GM23338 (cell line): ENCODE data around the gene ZNF410.

Experiments used
- CREB1 ChIP-seq: fragments of 250-450 bp; sonication (Bioruptor Pico); IDR thresholded peaks from 2 replicates; pipeline ENCODE4 v1.5.0; 2020; ENCODE audit warnings: low read depth, mild to moderate bottlenecking, moderate library complexity
- EZH2 ChIP-seq: fragments of 200-600 bp; sonication (generic); IDR thresholded peaks from one replicate; pipeline ENCODE4 v1.8.0; 2017; ENCODE audit warnings: antibody characterized with exemption, mild to moderate bottlenecking, low read depth; ENCODE audit not compliant: unreplicated experiment
- EZH2phosphoT487 ChIP-seq: fragments of 200-600 bp; sonication (generic); IDR thresholded peaks from one replicate; pipeline ENCODE4 v1.8.1; 2018; ENCODE audit warnings: antibody characterized with exemption; ENCODE audit not compliant: unreplicated experiment
- JUNB ChIP-seq: IDR thresholded peaks from one replicate; pipeline ENCODE4 v1.6.1; 2016; ENCODE audit warnings: antibody characterized with exemption; ENCODE audit not compliant: unreplicated experiment
- NANOG ChIP-seq: IDR thresholded peaks from 2 replicates; pipeline ENCODE4 v1.6.1; 2016; ENCODE audit warnings: antibody characterized with exemption, borderline replicate concordance
- POLR2AphosphoS5 ChIP-seq: IDR thresholded peaks from 2 replicates; pipeline ENCODE4 v1.6.1; 2016; ENCODE audit warnings: antibody characterized with exemption, low read depth
- ZNF114 ChIP-seq: fragments of 250-450 bp; sonication (Bioruptor Pico); IDR thresholded peaks from 2 replicates; pipeline ENCODE4 v1.5.0; 2020; ENCODE audit warnings: mild to moderate bottlenecking, moderate library complexity
- ZNF331 ChIP-seq: fragments of 250-450 bp; sonication (Bioruptor Pico); IDR thresholded peaks from 2 replicates; pipeline ENCODE4 v1.5.0; 2020; ENCODE audit warnings: low read depth, mild to moderate bottlenecking, moderate library complexity
- TF ChIP-seq, protein P1 (sequence below), 2 experiments: fragments of 200-600 bp in 1 of 2; sonication (generic) in 1 of 2; conservative IDR thresholded peaks; 2 replicates each; pipeline versions ENCODE4 v1.5.1 to v1.6.1; 2016 to 2017; ENCODE audit warnings: antibody characterized with exemption in 2 of 2, low read depth in 2 of 2, mild to moderate bottlenecking in 2 of 2, moderate library complexity in 1 of 2
- TF ChIP-seq, protein P2 (sequence below): IDR thresholded peaks from one replicate; pipeline ENCODE4 v1.6.1; 2018; ENCODE audit warnings: antibody characterized with exemption; ENCODE audit not compliant: unreplicated experiment
- TF ChIP-seq, protein P3 (sequence below): IDR thresholded peaks from 2 replicates; pipeline ENCODE4 v1.6.1; 2016; ENCODE audit warnings: antibody characterized with exemption
- TF ChIP-seq, protein P4 (sequence below): fragments of 250-450 bp; sonication (Bioruptor Pico); IDR thresholded peaks from 2 replicates; pipeline ENCODE4 v1.5.0; 2020; ENCODE audit warnings: mild to moderate bottlenecking, moderate library complexity

DNA sequence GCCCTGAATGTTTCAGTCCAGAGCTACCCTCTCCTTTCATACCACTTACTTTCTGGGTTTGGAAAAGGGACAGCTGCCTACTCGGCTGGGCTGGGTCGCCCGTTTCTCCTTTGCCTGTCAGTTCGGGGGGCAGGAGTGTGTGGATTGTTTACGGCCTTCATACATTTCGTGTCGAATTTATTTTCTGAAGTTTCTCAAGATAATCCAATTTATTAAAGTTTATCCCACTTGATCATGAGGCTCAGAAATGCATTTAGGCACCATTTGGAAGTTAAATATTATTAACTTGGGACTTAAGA is 608 bp downstream of the ZNF410 start:
- TF ChIP-seq, protein P1, sequence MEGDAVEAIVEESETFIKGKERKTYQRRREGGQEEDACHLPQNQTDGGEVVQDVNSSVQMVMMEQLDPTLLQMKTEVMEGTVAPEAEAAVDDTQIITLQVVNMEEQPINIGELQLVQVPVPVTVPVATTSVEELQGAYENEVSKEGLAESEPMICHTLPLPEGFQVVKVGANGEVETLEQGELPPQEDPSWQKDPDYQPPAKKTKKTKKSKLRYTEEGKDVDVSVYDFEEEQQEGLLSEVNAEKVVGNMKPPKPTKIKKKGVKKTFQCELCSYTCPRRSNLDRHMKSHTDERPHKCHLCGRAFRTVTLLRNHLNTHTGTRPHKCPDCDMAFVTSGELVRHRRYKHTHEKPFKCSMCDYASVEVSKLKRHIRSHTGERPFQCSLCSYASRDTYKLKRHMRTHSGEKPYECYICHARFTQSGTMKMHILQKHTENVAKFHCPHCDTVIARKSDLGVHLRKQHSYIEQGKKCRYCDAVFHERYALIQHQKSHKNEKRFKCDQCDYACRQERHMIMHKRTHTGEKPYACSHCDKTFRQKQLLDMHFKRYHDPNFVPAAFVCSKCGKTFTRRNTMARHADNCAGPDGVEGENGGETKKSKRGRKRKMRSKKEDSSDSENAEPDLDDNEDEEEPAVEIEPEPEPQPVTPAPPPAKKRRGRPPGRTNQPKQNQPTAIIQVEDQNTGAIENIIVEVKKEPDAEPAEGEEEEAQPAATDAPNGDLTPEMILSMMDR (conservative IDR thresholded peaks at IDR 0.05; ENCODE audit: low read depth in 2 of 2) = no peak
- TF ChIP-seq EZH2 = no peak
- TF ChIP-seq POLR2AphosphoS5 = no peak
- no peak for TF ChIP-seq CREB1 (CRISPR knock-in tag)
- no peak for TF ChIP-seq EZH2phosphoT487
- TF ChIP-seq, protein P2, sequence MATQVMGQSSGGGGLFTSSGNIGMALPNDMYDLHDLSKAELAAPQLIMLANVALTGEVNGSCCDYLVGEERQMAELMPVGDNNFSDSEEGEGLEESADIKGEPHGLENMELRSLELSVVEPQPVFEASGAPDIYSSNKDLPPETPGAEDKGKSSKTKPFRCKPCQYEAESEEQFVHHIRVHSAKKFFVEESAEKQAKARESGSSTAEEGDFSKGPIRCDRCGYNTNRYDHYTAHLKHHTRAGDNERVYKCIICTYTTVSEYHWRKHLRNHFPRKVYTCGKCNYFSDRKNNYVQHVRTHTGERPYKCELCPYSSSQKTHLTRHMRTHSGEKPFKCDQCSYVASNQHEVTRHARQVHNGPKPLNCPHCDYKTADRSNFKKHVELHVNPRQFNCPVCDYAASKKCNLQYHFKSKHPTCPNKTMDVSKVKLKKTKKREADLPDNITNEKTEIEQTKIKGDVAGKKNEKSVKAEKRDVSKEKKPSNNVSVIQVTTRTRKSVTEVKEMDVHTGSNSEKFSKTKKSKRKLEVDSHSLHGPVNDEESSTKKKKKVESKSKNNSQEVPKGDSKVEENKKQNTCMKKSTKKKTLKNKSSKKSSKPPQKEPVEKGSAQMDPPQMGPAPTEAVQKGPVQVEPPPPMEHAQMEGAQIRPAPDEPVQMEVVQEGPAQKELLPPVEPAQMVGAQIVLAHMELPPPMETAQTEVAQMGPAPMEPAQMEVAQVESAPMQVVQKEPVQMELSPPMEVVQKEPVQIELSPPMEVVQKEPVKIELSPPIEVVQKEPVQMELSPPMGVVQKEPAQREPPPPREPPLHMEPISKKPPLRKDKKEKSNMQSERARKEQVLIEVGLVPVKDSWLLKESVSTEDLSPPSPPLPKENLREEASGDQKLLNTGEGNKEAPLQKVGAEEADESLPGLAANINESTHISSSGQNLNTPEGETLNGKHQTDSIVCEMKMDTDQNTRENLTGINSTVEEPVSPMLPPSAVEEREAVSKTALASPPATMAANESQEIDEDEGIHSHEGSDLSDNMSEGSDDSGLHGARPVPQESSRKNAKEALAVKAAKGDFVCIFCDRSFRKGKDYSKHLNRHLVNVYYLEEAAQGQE = no peak
- no peak for TF ChIP-seq NANOG
- TF ChIP-seq, protein P3, sequence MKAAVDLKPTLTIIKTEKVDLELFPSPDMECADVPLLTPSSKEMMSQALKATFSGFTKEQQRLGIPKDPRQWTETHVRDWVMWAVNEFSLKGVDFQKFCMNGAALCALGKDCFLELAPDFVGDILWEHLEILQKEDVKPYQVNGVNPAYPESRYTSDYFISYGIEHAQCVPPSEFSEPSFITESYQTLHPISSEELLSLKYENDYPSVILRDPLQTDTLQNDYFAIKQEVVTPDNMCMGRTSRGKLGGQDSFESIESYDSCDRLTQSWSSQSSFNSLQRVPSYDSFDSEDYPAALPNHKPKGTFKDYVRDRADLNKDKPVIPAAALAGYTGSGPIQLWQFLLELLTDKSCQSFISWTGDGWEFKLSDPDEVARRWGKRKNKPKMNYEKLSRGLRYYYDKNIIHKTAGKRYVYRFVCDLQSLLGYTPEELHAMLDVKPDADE = no peak
- TF ChIP-seq, protein P4, sequence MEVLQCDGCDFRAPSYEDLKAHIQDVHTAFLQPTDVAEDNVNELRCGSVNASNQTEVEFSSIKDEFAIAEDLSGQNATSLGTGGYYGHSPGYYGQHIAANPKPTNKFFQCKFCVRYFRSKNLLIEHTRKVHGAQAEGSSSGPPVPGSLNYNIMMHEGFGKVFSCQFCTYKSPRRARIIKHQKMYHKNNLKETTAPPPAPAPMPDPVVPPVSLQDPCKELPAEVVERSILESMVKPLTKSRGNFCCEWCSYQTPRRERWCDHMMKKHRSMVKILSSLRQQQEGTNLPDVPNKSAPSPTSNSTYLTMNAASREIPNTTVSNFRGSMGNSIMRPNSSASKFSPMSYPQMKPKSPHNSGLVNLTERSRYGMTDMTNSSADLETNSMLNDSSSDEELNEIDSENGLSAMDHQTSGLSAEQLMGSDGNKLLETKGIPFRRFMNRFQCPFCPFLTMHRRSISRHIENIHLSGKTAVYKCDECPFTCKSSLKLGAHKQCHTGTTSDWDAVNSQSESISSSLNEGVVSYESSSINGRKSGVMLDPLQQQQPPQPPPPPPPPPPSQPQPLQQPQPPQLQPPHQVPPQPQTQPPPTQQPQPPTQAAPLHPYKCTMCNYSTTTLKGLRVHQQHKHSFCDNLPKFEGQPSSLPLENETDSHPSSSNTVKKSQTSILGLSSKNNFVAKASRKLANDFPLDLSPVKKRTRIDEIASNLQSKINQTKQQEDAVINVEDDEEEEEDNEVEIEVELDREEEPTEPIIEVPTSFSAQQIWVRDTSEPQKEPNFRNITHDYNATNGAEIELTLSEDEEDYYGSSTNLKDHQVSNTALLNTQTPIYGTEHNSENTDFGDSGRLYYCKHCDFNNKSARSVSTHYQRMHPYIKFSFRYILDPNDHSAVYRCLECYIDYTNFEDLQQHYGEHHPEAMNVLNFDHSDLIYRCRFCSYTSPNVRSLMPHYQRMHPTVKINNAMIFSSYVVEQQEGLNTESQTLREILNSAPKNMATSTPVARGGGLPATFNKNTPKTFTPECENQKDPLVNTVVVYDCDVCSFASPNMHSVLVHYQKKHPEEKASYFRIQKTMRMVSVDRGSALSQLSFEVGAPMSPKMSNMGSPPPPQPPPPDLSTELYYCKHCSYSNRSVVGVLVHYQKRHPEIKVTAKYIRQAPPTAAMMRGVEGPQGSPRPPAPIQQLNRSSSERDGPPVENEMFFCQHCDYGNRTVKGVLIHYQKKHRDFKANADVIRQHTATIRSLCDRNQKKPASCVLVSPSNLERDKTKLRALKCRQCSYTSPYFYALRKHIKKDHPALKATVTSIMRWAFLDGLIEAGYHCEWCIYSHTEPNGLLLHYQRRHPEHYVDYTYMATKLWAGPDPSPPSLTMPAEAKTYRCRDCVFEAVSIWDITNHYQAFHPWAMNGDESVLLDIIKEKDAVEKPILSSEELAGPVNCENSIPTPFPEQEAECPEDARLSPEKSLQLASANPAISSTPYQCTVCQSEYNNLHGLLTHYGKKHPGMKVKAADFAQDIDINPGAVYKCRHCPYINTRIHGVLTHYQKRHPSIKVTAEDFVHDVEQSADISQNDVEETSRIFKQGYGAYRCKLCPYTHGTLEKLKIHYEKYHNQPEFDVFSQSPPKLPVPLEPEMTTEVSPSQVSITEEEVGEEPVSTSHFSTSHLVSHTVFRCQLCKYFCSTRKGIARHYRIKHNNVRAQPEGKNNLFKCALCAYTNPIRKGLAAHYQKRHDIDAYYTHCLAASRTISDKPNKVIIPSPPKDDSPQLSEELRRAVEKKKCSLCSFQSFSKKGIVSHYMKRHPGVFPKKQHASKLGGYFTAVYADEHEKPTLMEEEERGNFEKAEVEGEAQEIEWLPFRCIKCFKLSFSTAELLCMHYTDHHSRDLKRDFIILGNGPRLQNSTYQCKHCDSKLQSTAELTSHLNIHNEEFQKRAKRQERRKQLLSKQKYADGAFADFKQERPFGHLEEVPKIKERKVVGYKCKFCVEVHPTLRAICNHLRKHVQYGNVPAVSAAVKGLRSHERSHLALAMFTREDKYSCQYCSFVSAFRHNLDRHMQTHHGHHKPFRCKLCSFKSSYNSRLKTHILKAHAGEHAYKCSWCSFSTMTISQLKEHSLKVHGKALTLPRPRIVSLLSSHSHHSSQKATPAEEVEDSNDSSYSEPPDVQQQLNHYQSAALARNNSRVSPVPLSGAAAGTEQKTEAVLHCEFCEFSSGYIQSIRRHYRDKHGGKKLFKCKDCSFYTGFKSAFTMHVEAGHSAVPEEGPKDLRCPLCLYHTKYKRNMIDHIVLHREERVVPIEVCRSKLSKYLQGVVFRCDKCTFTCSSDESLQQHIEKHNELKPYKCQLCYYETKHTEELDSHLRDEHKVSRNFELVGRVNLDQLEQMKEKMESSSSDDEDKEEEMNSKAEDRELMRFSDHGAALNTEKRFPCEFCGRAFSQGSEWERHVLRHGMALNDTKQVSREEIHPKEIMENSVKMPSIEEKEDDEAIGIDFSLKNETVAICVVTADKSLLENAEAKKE (CRISPR knock-in tag) = no peak
- no peak for TF ChIP-seq JUNB
- TF ChIP-seq ZNF331 (CRISPR knock-in tag) = no peak
- no peak for TF ChIP-seq ZNF114 (CRISPR knock-in tag)
